ENCODE data around the gene TLL1.

TLL1 gene

GRCh38 chr4:165879641-165880040 is 6.6 kb downstream of the TLL1 start:
- H3K4me3 ChIP-seq (ENCODE audit: low read depth, low read length) = no peak overlapping the region

- no peak overlapping the region for H3K4me3 ChIP-seq (ENCODE audit: low read depth, low read length)
Observed at GRCh38 chr4:165894159-165894558, 21.1 kb downstream of the TLL1 start.

GRCh38 chr4:165905405-165906027 is 32.5 kb downstream of the TLL1 start:
- H3K4me3 ChIP-seq (ENCODE audit: low read depth, low read length) = no peak overlapping the region

GRCh38 chr4:165906272-165906671 is 33.2 kb downstream of the TLL1 start:
- H3K4me3 ChIP-seq (ENCODE audit: low read depth, low read length) = no peak overlapping the region

- no peak overlapping the region for H3K4me3 ChIP-seq (ENCODE audit: low read depth, low read length)
Observed at GRCh38 chr4:165909947-165910346, 36.9 kb downstream of the TLL1 start.

GRCh38 chr4:165915215-165915614 is 42.2 kb downstream of the TLL1 start:
- H3K4me3 ChIP-seq (ENCODE audit: low read depth, low read length) = no peak overlapping the region

- H3K4me3 ChIP-seq (ENCODE audit: low read depth, low read length) = no peak overlapping the region
Observed at GRCh38 chr4:165921546-165921945, 48.5 kb downstream of the TLL1 start.

- H3K4me3 ChIP-seq (ENCODE audit: low read depth, low read length) = no peak overlapping the region
Observed at GRCh38 chr4:165922747-165923146, 49.7 kb downstream of the TLL1 start.

GRCh38 chr4:165926307-165926706 is 53.3 kb downstream of the TLL1 start:
- no peak overlapping the region for H3K4me3 ChIP-seq (ENCODE audit: low read depth, low read length)

- H3K4me3 ChIP-seq (ENCODE audit: low read depth, low read length) = no peak overlapping the region
Observed at GRCh38 chr4:165927366-165927765, 54.3 kb downstream of the TLL1 start.

GRCh38 chr4:165927815-165928214 is 54.8 kb downstream of the TLL1 start:
- H3K4me3 ChIP-seq (ENCODE audit: low read depth, low read length) = no peak overlapping the region

GRCh38 chr4:165928601-165929000 is 55.6 kb downstream of the TLL1 start:
- H3K4me3 ChIP-seq (ENCODE audit: low read depth, low read length) = no peak overlapping the region

- no peak overlapping the region for H3K4me3 ChIP-seq (ENCODE audit: low read depth, low read length)
Observed at GRCh38 chr4:165929662-165930061, 56.6 kb downstream of the TLL1 start.

- H3K4me3 ChIP-seq (ENCODE audit: low read depth, low read length) = no peak overlapping the region
Observed at GRCh38 chr4:165931741-165932140, 58.7 kb downstream of the TLL1 start.

GRCh38 chr4:165944900-165945299 is 71.9 kb downstream of the TLL1 start:
- H3K4me3 ChIP-seq (ENCODE audit: low read depth, low read length) = no peak overlapping the region

GRCh38 chr4:165945991-165946390 is 73.0 kb downstream of the TLL1 start:
- no peak overlapping the region for H3K4me3 ChIP-seq (ENCODE audit: low read depth, low read length)

GRCh38 chr4:165947019-165947418 is 74.0 kb downstream of the TLL1 start:
- no peak overlapping the region for H3K4me3 ChIP-seq (ENCODE audit: low read depth, low read length)

- H3K4me3 ChIP-seq (ENCODE audit: low read depth, low read length) = no peak overlapping the region
Observed at GRCh38 chr4:165953181-165953580, 80.1 kb downstream of the TLL1 start.

- no peak overlapping the region for H3K4me3 ChIP-seq (ENCODE audit: low read depth, low read length)
Observed at GRCh38 chr4:165963621-165964020, 90.6 kb downstream of the TLL1 start.

- H3K4me3 ChIP-seq (ENCODE audit: low read depth, low read length) = no peak overlapping the region
Observed at GRCh38 chr4:165964591-165964990, 91.6 kb downstream of the TLL1 start.

GRCh38 chr4:165965503-165965902 is 92.5 kb downstream of the TLL1 start:
- H3K4me3 ChIP-seq (ENCODE audit: low read depth, low read length) = no peak overlapping the region

GRCh38 chr4:165966833-165967232 is 93.8 kb downstream of the TLL1 start:
- H3K4me3 ChIP-seq (ENCODE audit: low read depth, low read length) = no peak overlapping the region

GRCh38 chr4:165967486-165967885 is 94.4 kb downstream of the TLL1 start:
- H3K4me3 ChIP-seq (ENCODE audit: low read depth, low read length) = no peak overlapping the region

Measured in iPS-11a (cell line).